GM08714 (cell line): Measurements from ENCODE around the gene SIN3B.

Experiments used
- H3K4me3 ChIP-seq: fragments of 200-500 bp; sonication (Bioruptor generic); 2 replicates; pipeline ENCODE4 v1.5.1; 2014; ENCODE audit warnings: mild to moderate bottlenecking, low read length, inconsistent platforms
- ZNF274 ChIP-seq: IDR thresholded peaks from 2 replicates; pipeline ENCODE4 v1.6.1; 2012; ENCODE audit warnings: mild to moderate bottlenecking, low read depth, low read length

The SIN3B gene

DNA sequence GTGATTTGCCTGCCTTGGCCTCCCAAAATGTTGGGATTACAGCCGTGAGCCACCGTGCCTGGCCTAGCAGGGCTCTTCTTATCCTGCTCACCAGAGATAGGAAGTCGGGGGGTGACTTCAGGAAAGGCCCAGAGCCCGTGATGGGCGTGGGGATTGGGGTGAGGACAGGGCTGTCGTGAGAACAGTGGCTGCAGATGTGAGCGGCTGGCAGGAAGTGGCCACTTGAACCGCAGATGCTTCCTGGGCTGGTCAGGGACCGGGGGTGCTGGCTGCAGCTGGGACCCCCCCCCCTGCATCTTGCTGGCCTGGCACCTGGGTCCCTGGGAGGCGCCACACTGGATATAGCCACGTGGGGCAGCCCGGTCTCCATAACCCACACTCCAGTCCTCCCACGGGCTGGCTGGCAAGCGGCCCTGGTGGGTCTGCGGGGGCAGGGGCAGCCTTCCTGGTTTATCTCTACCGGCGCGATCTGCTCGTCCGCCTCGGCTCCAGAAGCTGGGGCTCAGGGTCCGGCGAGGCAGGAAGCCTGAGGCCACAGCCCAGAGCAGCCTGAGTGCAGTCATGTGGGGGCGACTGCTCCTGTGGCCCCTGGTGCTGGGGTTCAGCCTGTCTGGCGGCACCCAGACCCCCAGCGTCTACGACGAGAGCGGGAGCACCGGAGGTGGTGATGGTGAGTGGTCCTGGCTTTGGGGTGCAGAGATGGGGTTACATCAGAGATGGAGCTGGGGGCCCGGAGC, 59.6 kb downstream of the SIN3B start, which contains the start of gene F2RL3:
Gene F2RL3 (plus strand): TSS at position 371 of the 737 bp plus-strand sequence. CDS start 191 bp downstream, at position 562.
- TF ChIP-seq ZNF274, result no peak
- peak within 1 kb of the TSS; percentile 64; the same call in 1 of the 2 replicates for H3K4me3 ChIP-seq

DNA sequence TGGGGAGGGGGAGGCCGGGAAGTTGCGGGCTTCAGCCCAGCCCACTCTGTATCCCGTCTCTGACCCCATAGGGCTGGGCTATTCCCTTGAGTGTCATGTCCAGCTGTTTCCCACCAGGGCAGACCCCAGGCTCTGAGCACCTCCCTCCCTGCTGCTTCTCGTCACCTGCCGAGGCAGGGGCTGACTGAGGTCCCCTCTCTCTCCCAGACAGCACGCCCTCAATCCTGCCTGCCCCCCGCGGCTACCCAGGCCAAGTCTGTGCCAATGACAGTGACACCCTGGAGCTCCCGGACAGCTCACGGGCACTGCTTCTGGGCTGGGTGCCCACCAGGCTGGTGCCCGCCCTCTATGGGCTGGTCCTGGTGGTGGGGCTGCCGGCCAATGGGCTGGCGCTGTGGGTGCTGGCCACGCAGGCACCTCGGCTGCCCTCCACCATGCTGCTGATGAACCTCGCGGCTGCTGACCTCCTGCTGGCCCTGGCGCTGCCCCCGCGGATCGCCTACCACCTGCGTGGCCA, 60.2 kb downstream of the SIN3B start:
- TF ChIP-seq ZNF274, result no peak
- H3K4me3 ChIP-seq, result peak overlapping the region; percentile 64; the same call in 1 of the 2 replicates

DNA sequence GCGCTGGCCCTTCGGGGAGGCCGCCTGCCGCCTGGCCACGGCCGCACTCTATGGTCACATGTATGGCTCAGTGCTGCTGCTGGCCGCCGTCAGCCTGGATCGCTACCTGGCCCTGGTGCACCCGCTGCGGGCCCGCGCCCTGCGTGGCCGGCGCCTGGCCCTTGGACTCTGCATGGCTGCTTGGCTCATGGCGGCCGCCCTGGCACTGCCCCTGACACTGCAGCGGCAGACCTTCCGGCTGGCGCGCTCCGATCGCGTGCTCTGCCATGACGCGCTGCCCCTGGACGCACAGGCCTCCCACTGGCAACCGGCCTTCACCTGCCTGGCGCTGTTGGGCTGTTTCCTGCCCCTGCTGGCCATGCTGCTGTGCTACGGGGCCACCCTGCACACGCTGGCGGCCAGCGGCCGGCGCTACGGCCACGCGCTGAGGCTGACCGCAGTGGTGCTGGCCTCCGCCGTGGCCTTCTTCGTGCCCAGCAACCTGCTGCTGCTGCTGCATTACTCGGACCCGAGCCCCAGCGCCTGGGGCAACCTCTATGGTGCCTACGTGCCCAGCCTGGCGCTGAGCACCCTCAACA, 60.8 kb downstream of the SIN3B start:
- TF ChIP-seq ZNF274, result no peak
- peak overlapping the region; percentile 64; the same call in 1 of the 2 replicates for H3K4me3 ChIP-seq

DNA sequence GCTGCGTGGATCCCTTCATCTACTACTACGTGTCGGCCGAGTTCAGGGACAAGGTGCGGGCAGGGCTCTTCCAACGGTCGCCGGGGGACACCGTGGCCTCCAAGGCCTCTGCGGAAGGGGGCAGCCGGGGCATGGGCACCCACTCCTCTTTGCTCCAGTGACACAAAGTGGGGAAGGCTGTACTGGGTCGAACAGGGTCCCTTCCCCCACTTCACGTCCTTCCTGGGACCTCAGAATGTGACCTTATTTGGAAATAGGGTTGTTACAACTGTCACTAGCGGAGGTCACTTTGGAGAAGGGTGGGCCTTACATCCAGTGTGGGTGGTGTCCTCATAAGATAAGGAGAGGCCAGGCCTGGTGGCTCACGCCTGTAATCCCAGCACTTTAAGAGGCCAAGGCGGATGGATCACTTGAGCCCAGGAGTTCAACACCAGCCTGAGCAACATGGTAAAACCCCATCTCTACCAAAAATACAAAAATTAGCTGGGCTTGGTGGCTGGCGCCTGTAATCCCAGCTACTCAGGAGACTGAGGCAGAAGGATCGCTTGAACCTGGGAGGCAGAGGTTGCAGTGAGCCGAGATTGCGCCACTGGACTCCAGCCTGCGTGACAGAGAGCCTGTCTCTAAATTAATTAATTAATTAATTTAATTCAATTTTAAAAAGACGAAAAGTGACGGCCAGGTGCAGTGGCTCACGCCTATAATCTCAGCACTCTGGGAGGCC, 61.4 kb downstream of the SIN3B start:
- no peak overlapping the region; the same call in 1 of the 2 replicates for H3K4me3 ChIP-seq
- no peak for TF ChIP-seq ZNF274

DNA sequence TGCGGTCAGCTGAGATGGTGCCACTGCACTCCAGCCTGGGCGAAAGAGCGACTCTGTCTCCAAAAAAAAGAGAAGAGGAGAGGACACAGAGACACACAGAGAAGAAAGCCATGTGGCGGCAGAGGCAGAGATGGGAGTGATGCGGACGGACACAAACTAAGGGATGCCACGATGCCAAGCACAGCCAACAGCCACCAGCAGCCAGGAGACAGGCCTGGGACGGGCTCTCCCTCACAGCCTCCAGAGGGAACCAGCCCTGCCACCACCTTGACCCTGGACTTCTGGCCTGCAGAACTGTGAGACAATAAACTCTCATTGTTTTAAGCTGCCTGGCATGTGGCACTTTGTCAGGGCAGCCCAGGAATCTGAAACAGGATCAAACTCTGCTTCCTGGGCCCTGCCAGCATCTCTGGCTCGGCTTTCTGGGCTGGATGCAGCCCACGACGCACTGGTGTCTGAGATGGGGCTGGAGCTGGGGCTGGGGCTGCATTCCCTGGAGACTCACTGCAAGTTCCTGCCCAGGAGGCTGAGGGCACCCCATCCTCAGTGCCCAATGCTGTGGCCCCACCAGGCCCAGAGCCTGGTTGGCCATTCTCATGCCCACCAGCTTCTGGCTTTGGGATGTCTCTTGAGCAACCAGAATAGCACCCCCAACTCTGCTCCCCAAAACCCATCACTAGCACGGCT, 62.6 kb downstream of the SIN3B start:
- H3K4me3 ChIP-seq, result no peak overlapping the region; the same call in 1 of the 2 replicates
- no peak for TF ChIP-seq ZNF274

DNA sequence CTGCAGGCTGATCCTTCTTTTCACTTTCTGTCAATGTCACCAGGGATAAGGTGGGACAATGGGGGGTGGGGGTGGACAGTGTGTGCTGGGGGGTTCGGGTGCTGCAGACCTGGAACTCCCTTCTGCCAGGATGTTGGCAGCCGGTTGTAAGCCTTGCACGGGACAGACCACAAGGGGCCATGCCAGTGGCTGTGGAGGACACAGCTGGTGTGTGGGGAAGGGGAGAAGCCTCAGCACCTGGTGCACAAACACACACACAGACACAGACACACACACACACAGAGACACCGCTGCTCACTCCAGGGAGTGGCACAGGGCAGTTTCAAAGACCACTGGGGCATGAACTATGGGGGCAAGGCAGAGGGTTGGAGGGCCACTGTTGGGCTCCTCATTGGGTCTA, 63.2 kb downstream of the SIN3B start:
- TF ChIP-seq ZNF274, result no peak
- H3K4me3 ChIP-seq, result no peak overlapping the region; the same call in 1 of the 2 replicates

DNA sequence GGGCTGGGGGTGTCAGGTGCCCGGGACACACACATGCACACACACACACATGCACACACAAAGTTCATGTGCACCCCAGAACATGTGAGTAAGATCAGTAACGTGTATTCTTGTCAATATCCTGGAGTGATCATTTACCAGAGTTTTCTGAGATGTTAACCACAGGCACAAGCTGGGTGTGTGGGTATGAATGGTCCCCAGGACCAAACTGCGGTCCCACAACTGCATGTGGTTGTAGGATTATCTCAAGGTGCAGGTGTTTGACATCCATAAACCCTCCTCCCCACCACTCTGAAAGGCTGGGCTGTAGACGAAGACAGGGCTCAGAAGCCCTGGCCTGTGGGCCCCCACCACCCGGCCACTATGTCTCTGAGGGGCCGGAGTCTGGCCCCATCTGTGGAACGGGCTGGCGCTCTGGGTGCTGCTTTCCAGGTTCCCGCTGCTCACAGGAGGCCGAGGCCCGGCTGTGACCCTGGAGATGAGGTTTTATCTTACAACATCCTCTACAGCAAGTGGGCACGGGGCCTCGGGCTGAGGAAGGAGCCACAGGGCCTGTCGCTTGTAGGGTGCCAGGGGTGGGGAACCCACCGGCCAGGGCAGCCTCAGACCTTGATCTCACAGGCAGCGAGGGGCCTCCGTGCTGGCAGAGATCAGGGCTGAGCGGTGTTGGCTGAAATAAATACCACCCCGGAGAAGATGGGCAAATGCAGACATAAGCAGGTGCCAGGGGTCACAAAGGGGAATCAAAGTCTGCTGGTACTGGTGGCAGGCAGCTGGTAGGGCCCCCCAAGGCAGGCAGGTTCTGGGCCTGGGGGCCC, 63.9 kb downstream of the SIN3B start:
- TF ChIP-seq ZNF274, result no peak
- no peak overlapping the region; the same call in 1 of the 2 replicates for H3K4me3 ChIP-seq

DNA sequence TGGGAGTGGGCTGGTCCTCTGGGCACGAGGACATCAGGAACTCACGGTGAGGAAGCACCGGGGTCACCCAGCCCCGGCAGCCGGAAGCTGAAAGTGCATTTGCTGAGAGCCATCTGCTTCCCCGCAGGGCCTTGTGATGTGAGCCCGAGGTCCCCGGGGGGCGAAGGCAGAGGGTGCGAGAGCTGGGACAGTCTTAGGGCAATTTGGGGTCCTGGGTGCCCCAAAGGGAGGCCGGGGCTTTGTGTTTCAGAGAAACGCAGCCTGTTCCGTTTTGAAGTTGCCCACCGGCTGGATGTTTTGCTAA, 64.4 kb downstream of the SIN3B start:
- no peak for TF ChIP-seq ZNF274
- no peak overlapping the region; the same call in 1 of the 2 replicates for H3K4me3 ChIP-seq

DNA sequence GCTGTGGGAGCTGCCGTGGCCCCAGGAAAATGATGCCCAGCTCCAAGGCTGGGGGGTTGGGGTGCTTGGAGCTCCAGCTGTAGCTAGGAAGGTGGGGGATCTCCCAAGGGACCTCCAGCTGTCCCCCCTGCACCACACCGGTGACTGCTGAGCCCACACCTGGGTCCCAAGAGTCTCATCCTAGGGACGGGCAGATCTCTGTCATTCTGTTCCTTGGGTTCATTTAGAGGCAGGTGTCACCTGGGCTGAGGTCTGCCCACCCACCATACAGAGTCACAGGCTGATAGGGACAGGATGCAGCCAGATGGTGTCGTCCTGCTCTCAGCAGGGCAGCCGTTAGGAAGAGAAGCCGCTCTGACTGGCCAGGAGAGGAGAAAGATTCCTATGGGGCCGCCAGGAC, 64.9 kb downstream of the SIN3B start:
- TF ChIP-seq ZNF274, result no peak
- no peak overlapping the region; the same call in 1 of the 2 replicates for H3K4me3 ChIP-seq

DNA sequence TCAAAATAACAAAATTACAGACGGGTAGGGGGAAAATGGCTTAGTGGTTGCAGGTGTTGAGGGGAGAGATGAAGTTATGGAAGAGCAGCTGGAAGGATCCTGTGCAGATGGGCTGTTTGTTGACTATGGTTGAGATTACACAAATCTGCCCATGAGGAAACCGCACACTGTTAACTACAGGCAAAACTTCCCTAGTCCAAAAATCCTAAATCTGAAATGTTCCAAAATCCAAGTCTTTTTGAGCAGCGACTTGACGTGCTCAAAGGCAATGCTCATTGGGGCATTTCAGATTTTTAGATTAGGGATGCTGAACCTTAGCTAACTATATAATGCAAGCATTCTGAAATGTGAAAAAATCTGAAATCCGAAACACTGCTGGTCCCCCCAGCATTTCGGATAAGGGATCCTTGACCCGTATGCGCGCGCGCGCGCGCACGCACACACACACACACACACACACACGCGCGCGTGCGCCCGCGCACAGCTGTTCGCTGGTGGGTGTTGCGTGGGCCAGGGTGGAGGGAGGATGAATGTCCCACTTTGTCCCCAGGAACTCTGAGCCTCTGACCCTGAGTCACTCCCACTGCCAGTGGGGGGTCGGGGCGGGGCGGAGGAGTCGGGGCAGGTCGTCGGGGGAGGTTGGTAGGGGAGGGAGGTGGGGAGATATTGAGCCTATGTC, 66.4 kb downstream of the SIN3B start:
- TF ChIP-seq ZNF274, result no peak
- no peak overlapping the region for H3K4me3 ChIP-seq

DNA sequence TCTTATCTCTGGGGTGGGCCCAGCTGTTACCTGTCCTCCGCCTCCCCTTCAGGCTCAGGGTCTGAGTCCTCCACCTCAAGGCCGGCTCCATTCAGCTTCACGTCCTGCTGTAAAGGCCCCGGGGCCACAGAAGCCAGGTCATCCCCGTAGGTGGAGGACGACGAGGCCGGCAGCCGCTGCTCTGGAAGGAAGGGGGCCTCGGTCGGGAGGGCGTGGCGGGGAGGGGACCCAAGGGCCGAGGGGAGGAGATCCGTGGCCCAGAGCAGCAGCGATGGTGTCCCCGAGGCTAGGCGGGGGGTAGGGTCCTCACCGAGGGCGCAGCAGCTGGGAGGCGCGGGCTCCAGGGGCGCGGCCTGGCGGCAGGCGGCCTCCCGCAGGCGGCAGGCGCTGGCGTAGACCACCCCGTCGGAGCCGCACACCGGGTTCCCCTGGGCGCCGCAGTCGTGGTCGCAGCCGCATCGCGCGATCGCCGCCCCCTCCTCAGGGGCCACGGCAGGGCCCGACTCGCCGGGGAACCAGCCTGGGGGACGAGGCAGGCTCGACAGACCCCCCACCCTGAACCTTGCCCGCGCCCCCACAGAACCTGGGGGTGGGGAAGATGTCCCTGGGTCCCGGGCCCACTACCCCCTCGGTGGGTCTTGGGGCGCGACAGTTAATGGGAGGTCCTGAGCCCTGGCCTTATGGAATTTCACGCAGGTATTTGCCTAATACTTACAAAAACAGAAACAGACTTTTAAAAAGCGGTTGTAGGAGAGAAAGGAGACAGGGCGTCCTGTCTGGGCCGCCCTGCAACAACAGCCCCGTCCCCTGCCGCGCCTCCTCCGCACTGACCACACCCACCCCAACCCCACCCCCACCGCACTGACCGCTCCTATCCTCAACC, 67.2 kb downstream of the SIN3B start:
- TF ChIP-seq ZNF274, result no peak
- H3K4me3 ChIP-seq, result peak overlapping the region; percentile 19; the same call in 1 of the 2 replicates
